ENCODE measurements around the gene SLC39A11.
"Not testable (repeated sequence)": the region's sequence is repeated elsewhere in the genome, so short reads cannot be mapped to it uniquely, and the experiment has no call there.

DNA sequence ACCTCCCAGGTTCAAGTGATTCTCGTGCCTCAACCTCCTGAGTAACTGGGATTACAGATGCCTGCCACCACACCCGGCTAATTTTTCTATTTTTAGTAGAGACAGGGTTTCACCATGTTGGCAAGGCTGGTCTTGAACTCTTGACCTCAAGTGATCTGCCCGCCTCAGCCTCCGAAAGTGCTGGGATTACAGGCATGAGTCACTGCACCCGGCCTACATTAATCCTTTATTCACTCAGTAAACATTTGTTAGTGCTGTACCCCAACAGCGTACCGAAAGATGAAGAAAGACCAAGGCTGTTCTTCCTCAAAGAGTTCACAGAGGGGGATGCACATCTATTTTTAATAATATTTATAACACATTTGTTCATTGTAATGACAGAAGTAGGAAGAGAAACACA is 196.2 kb downstream of the SLC39A11 start:
- not testable (repeated sequence) for TF ChIP-seq CTCF (IDR thresholded peaks at IDR 0.05; ENCODE audit: low read depth, low read length, missing input control); RAD21 (IDR thresholded peaks at IDR 0.05); YY1 (IDR thresholded peaks at IDR 0.05); REST (IDR thresholded peaks at IDR 0.05); RXRA (IDR thresholded peaks at IDR 0.05); SP1 (IDR thresholded peaks at IDR 0.05); GABPA (IDR thresholded peaks at IDR 0.05 in 1 of 2, conservative IDR thresholded peaks at IDR 0.05 in 1 of 2); TAF1 (conservative IDR thresholded peaks at IDR 0.05); ATF3 (IDR thresholded peaks at IDR 0.05); JUND (IDR thresholded peaks at IDR 0.05); FOXA1 (IDR thresholded peaks at IDR 0.05); HNF4A (conservative IDR thresholded peaks at IDR 0.05)
- TF ChIP-seq, protein P1, sequence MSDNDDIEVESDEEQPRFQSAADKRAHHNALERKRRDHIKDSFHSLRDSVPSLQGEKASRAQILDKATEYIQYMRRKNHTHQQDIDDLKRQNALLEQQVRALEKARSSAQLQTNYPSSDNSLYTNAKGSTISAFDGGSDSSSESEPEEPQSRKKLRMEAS (IDR thresholded peaks at IDR 0.05) = not testable (repeated sequence)
- TF ChIP-seq, protein P2, sequence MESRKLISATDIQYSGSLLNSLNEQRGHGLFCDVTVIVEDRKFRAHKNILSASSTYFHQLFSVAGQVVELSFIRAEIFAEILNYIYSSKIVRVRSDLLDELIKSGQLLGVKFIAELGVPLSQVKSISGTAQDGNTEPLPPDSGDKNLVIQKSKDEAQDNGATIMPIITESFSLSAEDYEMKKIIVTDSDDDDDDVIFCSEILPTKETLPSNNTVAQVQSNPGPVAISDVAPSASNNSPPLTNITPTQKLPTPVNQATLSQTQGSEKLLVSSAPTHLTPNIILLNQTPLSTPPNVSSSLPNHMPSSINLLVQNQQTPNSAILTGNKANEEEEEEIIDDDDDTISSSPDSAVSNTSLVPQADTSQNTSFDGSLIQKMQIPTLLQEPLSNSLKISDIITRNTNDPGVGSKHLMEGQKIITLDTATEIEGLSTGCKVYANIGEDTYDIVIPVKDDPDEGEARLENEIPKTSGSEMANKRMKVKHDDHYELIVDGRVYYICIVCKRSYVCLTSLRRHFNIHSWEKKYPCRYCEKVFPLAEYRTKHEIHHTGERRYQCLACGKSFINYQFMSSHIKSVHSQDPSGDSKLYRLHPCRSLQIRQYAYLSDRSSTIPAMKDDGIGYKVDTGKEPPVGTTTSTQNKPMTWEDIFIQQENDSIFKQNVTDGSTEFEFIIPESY (IDR thresholded peaks at IDR 0.05) = not testable (repeated sequence)
